NCI-H1105 (cell line): Measurements from ENCODE around the gene ZFPM1.

Experiments
- DNase-seq: peaks from one replicate; lab custom pipeline; 2025; lab: John Stamatoyannopoulos, UW

Gene ZFPM1

GRCh38 chr16:88434353-88434690 is 18.8 kb upstream of the ZFPM1 start:
- DNase-seq, result no peak

DNA sequence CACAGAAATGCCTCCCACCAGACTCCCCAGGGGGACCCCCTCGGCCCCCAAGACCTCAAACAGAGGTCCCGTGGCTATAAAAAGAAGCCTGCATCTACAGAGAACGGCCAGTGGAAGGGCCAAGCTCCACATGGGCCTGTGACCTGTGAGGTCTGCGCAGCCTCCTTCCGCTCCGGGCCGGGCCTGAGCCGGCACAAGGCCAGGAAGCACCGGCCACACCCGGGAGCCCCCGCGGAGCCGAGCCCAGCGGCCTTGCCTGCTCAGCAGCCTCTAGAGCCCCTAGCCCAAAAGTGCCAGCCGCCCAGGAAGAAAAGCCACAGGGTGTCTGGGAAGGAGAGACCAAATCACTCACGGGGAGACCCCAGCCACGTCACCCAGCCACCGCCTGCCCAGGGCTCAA is 18.3 kb upstream of the ZFPM1 start:
- no peak for DNase-seq

- no peak for DNase-seq
These were observed 17.4 kb upstream of the ZFPM1 start for GRCh38 chr16:88435437-88436355.

DNA sequence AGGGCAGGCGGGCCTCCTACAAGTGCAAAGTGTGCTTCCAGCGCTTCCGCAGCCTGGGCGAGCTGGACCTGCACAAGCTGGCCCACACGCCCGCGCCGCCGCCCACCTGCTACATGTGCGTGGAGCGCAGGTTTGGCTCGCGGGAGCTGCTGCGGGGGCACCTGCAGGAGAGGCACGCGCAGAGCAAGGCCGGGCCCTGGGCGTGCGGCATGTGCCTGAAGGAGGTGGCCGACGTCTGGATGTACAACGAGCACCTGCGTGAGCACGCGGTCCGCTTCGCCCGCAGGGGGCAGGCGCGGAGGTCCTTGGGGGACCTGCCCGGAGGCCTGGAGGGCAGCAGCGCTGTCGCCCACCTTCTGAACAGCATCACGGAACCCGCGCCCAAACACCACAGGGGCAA is 16.3 kb upstream of the ZFPM1 start:
- no peak for DNase-seq

DNA sequence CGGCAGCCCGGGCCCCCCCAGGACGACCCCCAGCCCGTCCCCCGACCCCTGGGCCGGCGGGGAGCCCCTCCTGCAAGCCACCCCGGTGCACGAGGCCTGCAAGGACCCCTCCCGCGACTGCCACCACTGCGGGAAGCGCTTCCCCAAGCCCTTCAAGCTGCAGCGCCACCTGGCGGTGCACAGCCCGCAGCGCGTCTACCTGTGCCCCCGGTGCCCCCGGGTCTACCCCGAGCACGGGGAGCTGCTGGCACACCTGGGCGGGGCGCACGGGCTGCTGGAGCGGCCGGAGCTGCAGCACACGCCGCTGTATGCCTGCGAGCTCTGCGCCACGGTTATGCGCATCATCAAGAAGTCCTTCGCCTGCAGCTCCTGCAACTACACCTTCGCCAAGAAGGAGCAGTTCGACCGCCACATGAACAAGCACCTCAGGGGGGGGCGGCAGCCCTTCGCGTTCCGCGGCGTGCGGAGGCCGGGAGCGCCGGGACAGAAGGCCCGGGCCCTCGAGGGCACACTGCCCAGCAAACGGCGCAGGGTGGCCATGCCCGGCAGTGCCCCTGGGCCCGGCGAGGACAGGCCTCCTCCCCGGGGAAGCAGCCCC is 15.6 kb upstream of the ZFPM1 start:
- peak; percentile 20 for DNase-seq

- DNase-seq, result no peak
These were observed 14.8 kb upstream of the ZFPM1 start for GRCh38 chr16:88438084-88438870.

DNA sequence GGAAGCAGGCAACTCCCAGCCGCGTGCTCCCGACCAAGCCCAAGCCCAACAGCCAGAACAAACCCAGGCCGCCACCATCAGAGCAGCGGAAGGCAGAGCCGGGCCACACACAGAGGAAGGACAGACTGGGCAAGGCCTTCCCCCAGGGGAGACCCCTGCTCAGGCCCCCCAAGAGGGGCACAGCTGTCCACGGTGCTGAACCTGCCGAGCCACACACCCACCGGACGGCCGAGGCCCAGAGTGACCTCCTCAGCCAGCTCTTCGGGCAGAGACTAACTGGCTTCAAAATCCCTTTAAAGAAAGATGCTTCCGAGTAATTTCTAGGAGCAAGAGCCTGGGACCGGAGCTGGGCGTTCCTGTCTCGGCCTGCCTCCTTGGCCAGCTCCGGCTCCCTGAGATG is 14.1 kb upstream of the ZFPM1 start:
- no peak for DNase-seq

DNA sequence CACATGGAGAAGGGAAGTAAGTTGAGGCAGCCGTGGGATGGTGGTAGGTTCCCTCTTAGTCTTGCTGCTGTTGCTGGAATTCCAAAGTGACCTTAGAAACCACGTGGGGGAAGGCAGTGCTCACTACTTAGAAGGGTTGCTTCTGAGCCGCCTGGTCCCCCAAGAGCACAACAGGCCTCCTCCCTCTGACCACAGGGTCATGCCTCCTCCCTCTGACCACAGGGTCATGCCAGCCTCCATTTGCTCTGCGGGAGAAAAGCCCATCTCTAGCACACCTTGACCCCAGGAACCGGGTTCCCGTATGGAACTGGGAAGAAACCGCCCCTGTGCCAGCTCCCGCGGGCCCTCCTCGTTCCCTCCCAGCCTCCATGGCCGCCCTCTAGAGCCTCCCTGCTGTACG is 13.4 kb upstream of the ZFPM1 start:
- DNase-seq, result no peak

DNA sequence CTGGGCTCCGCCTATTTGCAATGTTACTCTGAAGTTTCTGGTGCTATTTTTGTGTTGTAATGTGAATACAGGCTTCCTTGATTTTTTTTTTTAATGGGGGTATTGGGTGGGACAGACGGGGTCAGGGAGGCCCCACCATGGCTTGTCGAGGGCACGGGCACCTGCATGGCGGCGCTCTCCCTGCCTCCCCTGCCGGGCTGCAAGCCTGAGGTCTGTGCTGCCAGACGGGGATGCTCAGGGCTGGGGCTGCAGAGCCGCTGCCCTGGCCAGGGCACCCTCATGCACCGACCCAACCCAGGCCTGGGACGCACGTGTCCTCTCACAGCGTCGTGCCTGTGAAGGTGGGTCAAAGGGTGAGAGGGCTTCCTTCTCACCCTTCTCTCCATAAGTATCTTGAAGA is 13.0 kb upstream of the ZFPM1 start:
- DNase-seq, result no peak

- DNase-seq, result no peak
These were observed 12.2 kb upstream of the ZFPM1 start for GRCh38 chr16:88440686-88441405.

DNA sequence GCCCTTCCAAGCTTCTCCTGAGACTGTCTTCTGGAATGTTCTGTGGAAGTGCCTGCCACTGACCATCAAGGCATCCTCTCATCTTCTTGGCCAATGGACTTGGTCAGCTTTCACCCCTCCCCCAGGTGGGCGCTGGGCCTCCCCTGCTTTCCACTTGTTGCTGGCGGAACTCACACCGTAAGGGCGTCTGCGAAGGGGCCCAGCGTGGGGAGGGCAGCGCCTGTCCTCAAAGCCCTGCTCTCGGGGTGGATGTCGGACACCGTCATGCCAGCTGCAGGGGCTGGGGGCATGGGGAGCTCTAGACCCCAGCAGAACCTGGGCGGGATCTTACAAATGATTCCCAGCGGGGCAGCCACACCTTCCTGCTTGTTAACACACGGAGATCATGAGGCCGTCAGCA is 11.6 kb upstream of the ZFPM1 start:
- DNase-seq, result no peak

GRCh38 chr16:88442383-88442726 is 10.7 kb upstream of the ZFPM1 start:
- DNase-seq, result no peak

- DNase-seq, result peak; percentile 24
These were observed 10.1 kb upstream of the ZFPM1 start for GRCh38 chr16:88442727-88443576.

- DNase-seq, result no peak
These were observed 8.1 kb upstream of the ZFPM1 start for GRCh38 chr16:88444826-88445582.

DNA sequence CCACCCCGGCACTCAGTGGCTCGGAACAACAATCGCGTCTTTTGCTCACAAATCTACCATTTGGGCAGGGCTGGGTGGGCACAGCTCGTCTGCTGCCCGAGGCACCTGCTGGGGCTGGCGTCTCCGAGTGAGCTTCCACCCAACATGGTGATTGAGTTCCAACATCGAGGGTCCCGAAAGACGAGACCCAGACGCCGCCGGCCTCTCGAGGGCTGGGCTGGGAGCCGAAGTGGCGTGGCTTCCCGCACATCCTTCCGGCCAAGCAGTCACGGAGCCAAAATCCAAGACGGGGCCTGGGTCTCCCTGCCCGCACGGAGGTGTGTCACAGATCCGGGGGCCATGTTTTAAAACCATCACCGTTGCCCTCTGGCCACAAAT is 7.5 kb upstream of the ZFPM1 start:
- no peak for DNase-seq

- DNase-seq, result no peak
These were observed 7.0 kb upstream of the ZFPM1 start for GRCh38 chr16:88446061-88446460.

GRCh38 chr16:88446736-88447135 is 6.3 kb upstream of the ZFPM1 start:
- no peak for DNase-seq

- no peak for DNase-seq
These were observed 5.2 kb upstream of the ZFPM1 start for GRCh38 chr16:88447881-88448280.

DNA sequence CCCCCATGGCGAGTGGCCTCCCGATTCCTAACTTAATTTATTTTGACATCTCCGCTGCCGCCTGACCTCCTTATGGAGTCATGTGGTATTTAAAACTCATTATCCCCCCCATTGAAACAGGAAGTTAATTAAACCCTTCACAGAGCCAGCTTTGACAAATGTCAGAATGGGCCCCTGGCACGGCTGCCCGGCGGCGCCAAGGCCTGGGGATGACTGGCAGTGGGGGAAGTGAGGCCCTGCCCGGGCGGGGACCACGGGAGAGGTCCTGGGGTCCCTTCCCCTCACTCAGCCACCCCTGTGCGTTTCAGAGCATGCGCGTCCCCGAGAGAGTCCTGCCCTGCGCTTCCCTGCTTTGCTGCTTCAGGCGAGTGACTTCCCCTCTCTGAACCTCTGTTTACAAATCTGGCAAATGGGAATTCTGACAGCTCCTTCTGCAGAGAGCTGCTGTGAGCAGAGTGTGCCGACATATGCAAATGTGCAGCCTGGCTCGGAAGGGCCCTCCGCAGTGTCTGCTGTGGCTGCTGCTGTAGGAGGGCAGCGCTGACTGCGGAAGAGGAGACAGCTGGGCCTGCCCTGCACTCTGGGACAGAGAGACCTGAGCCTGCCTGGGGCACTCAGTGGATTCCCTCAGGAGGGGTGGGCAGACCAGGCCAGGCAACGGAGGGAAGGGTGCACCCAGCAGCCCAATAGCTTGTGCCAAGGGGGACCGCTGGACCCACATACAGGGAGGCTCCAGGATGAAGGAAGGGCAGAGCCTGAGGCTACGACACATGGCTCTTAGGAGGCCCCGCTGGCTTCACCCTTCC is 4.4 kb upstream of the ZFPM1 start:
- no peak for DNase-seq

- no peak for DNase-seq
These were observed 3.9 kb upstream of the ZFPM1 start for GRCh38 chr16:88449267-88449561.
